OCI-LY1 (cell line): ENCODE data around the gene BZW2.

Experiments
- CTCF ChIP-seq: fragments of 200-600 bp; sonication (generic), shearing (Covaris generic); IDR thresholded peaks from 2 replicates; pipeline ENCODE4 v1.5.1; 2017; ENCODE audit warnings: mild to moderate bottlenecking, antibody characterized with exemption, low read length, moderate library complexity, mixed read lengths
- EZH2 ChIP-seq: fragments of 200-600 bp; sonication (generic), shearing (Covaris generic); IDR thresholded peaks from 2 replicates; pipeline ENCODE4 v1.8.0; 2017; ENCODE audit warnings: borderline replicate concordance, mixed run types, mild to moderate bottlenecking, antibody characterized with exemption, low read length, moderate library complexity, mixed read lengths

GRCh38 chr7:16604054-16604453 is 41.9 kb upstream of the BZW2 start:
- TF ChIP-seq CTCF (peak; percentile 46; the same call in 1 of the 2 replicates), EZH2 (no peak)
